ENCODE measurements around the gene SAMHD1.

- no peak for TF ChIP-seq CTCF (IDR thresholded peaks at IDR 0.05; ENCODE audit: low read depth, low read length, missing input control)
- no peak for TF ChIP-seq ZBTB33 (IDR thresholded peaks at IDR 0.05)
- no peak for TF ChIP-seq REST (IDR thresholded peaks at IDR 0.05)
- no peak for TF ChIP-seq GABPA (IDR thresholded peaks at IDR 0.05 in 1 of 2, conservative IDR thresholded peaks at IDR 0.05 in 1 of 2)
Observed at GRCh38 chr20:36878941-36879340, 72.6 kb downstream of the SAMHD1 start.
